Measurements from ENCODE around the gene NAGLU. TPM values are rescaled to one million over a fixed set of nuclear protein-coding genes. Genes with fewer than 3 reads are reported as not detected.

The NAGLU gene
- total and polyA plus RNA-seq, 10 of the 15 experiments (the other 5 are each of a cell fraction or from before 2014, with no cell fraction given), result 0.23 to 27.5 (median 8.9) TPM

GRCh38 chr17:42535155-42536047, 640 bp upstream of the NAGLU start:
- H3K79me2 ChIP-seq (ENCODE audit: control insufficient read depth, insufficient read depth, low read length), result peaks cover 13% of the 10 kb centered on the region
- ChIA-PET RAD21 (ENCODE audit: unreplicated experiment) (interaction anchor here (0.6 to 3.4 kb wide), 8 partner anchors 8 to 415 kb away, joined by 3 to 17 read pairs (median 4); partner anchors contain the start of genes PLEKHH3 and PSMC3IP), SMC1A (ENCODE audit: uncharacterized antibody, unreplicated experiment) (interaction anchor here (0.8 to 1.7 kb wide), 7 partner anchors 8 to 238 kb away, joined by 3 to 11 read pairs (median 4); partner anchors contain the start of genes MLX and VPS25), POLR2A (interaction anchor here (0.7 to 2.1 kb wide), 5 partner anchors 13 to 146 kb away, joined by 3 to 13 read pairs (median 3); partner anchors contain the start of gene PLEKHH3), CTCF (interaction anchor here (0.9 to 3.1 kb wide), 11 partner anchors 12 to 402 kb away, joined by 3 to 21 read pairs (median 4); partner anchors contain the start of genes HSD17B1 and STAT3)
- FAIRE-seq (peak; percentile 7), ATAC-seq (peak; percentile 27; the same call in 2 of the 3 replicates), DNase-seq (ENCODE audit: low read depth, low spot score) (no peak)
- H3K27me3 ChIP-seq (replicated peaks in 1 of 2; ENCODE audit: control insufficient read depth in 2 of 2, insufficient read depth in 2 of 2, low read length in 1 of 2), result no peaks in the 10 kb centered on the region
- peak overlapping the region; percentile 81 for H3K9ac ChIP-seq (ENCODE audit: control insufficient read depth, insufficient read depth, low read length)
- in situ Hi-C loops (cut with MboI), result no loop called here
- peak overlapping the region; percentile 75 for H3K27ac ChIP-seq (ENCODE audit: control insufficient read depth, insufficient read depth)
- H3K4me1 ChIP-seq (ENCODE audit: control insufficient read depth, insufficient read depth, low read length), result peaks cover 25% of the 10 kb centered on the region
- peak overlapping the region; percentile 81 for H2AFZ ChIP-seq (ENCODE audit: control insufficient read depth, low read depth, low read length)
- 43% methylated on average over 26 of the region's 26 CpGs for WGBS (ENCODE audit: insufficient coverage, insufficient replicate concordance, low lambda C conversion rate, missing lambda C conversion rate)
- peak overlapping the region; percentile 93 for H3K4me2 ChIP-seq (ENCODE audit: control insufficient read depth, insufficient read depth)
- peak overlapping the region; percentile 77 for H3K4me3 ChIP-seq
- intact Hi-C loops (cut with micrococcal nuclease; ENCODE audit: unreplicated experiment), result loop anchor here (1.0 kb wide), 1 partner anchor 42 kb away; the partner anchor contains the start of gene PSMC3IP
- no peaks in the 10 kb centered on the region for H3K9me3 ChIP-seq (replicated peaks; ENCODE audit: control insufficient read depth, insufficient read depth, low read length)
- no peaks in the 10 kb centered on the region for H4K20me1 ChIP-seq (ENCODE audit: control insufficient read depth, insufficient read depth)
- H3K36me3 ChIP-seq (ENCODE audit: control insufficient read depth in 2 of 2, insufficient read depth in 2 of 2, low read length in 1 of 2), result peaks cover 0 to 5% of the 10 kb centered on the region in 2 experiments; a peak in 2 of 4 replicates
- BruUV-seq (replicated peaks), result TSS peak; percentile 89
- TF ChIP-seq E2F8 (IDR thresholded peaks at IDR 0.05; ENCODE audit: low read depth, partially characterized antibody), result no peak
- TF ChIP-seq NBN (IDR thresholded peaks at IDR 0.05), result peak; percentile 66; the same call in 1 of the 2 replicates
- TF ChIP-seq ZNF207 (IDR thresholded peaks at IDR 0.05; ENCODE audit: borderline replicate concordance), result peak; percentile 75; the same call in 1 of the 2 replicates
- TF ChIP-seq ZNF687 (IDR thresholded peaks at IDR 0.05), result peak; percentile 43
- TF ChIP-seq WRNIP1 (IDR thresholded peaks at IDR 0.05; ENCODE audit: borderline replicate concordance, low read depth, low read length), result no peak
- TF ChIP-seq TCF3 (IDR thresholded peaks at IDR 0.05; ENCODE audit: borderline replicate concordance, insufficient read depth, low read depth, low read length), result no peak
- TF ChIP-seq CBX3 (IDR thresholded peaks at IDR 0.05; ENCODE audit: borderline replicate concordance, low read depth), result no peak
- TF ChIP-seq TAF1 (IDR thresholded peaks at IDR 0.05; ENCODE audit: borderline replicate concordance, low read depth, low read length), result no peak
- no peak for TF ChIP-seq CTCF (IDR thresholded peaks at IDR 0.05 in 2 of 3, conservative IDR thresholded peaks at IDR 0.05 in 1 of 3; ENCODE audit: control insufficient read depth in 2 of 3, extremely low read depth in 1 of 3, insufficient read depth in 1 of 3, low read depth in 3 of 3, low read length in 3 of 3)
- TF ChIP-seq YY1 (IDR thresholded peaks at IDR 0.05; ENCODE audit: low read depth, low read length), result 0 out of 2 replicates have a peak, but pooled peaks have one; percentile 16
- peak; percentile 63 for TF ChIP-seq SMAD1 (IDR thresholded peaks at IDR 0.05; ENCODE audit: low read depth, partially characterized antibody)
- no peak for TF ChIP-seq KLF5 (IDR thresholded peaks at IDR 0.05; ENCODE audit: partially characterized antibody)

All from GM12878 (cell line).